ENCODE results near the gene GAS2L2.

Gene GAS2L2

GRCh38 chr17:35773679-35774425 lies 20.8 kb upstream of the GAS2L2 start:
- no peak for TF ChIP-seq CTCF (IDR thresholded peaks at IDR 0.05; ENCODE audit: control insufficient read depth, extremely low read depth, insufficient read depth)
- H3K4me3 ChIP-seq (ENCODE audit: low read depth, low read length), result no peak overlapping the region
- DNase-seq (ENCODE audit: low read depth), result no peak

- no peak for TF ChIP-seq CTCF (IDR thresholded peaks at IDR 0.05; ENCODE audit: control insufficient read depth, extremely low read depth, insufficient read depth)
- no peak for DNase-seq (ENCODE audit: low read depth)
- H3K4me3 ChIP-seq (ENCODE audit: low read depth, low read length), result no peak overlapping the region
Measured at GRCh38 chr17:35773129-35773528, 20.1 kb upstream of the GAS2L2 start.

- no peak for DNase-seq (ENCODE audit: low read depth)
- TF ChIP-seq CTCF (IDR thresholded peaks at IDR 0.05; ENCODE audit: control insufficient read depth, extremely low read depth, insufficient read depth), result peak; percentile 28; the same call in 1 of the 2 replicates
- no peak overlapping the region for H3K4me3 ChIP-seq (ENCODE audit: low read depth, low read length)
Measured at GRCh38 chr17:35769895-35770486, 17.0 kb upstream of the GAS2L2 start.

GRCh38 chr17:35768797-35769196 lies 15.8 kb upstream of the GAS2L2 start:
- H3K4me3 ChIP-seq (ENCODE audit: low read depth, low read length), result no peak overlapping the region
- TF ChIP-seq CTCF (IDR thresholded peaks at IDR 0.05; ENCODE audit: control insufficient read depth, extremely low read depth, insufficient read depth), result no peak
- no peak for DNase-seq (ENCODE audit: low read depth)

- H3K4me3 ChIP-seq (ENCODE audit: low read depth, low read length), result no peak overlapping the region
- no peak for DNase-seq (ENCODE audit: low read depth)
- peak; percentile 72 for TF ChIP-seq CTCF (IDR thresholded peaks at IDR 0.05; ENCODE audit: control insufficient read depth, extremely low read depth, insufficient read depth)
Measured at GRCh38 chr17:35766903-35767510, 14.0 kb upstream of the GAS2L2 start.

GRCh38 chr17:35766489-35766877 lies 13.4 kb upstream of the GAS2L2 start:
- no peak for DNase-seq (ENCODE audit: low read depth)
- no peak for TF ChIP-seq CTCF (IDR thresholded peaks at IDR 0.05; ENCODE audit: control insufficient read depth, extremely low read depth, insufficient read depth)

More at GRCh38 chr17:35766489-35766877, 13.4 kb upstream of the GAS2L2 start:
- no peak overlapping the region for H3K4me3 ChIP-seq (ENCODE audit: low read depth, low read length)
